GM21737 (cell line): ENCODE results near the gene ETS2.
A peak's percentile ranks its signal among the peaks of the same experiment; 100 is the strongest.

ENCODE experiments used
- ATAC-seq: cut with Tn5 transposase; IDR thresholded peaks from one replicate; pipeline ENCODE4 v1.9.1; 2021; ENCODE audit warnings: mild to moderate bottlenecking, moderate library complexity; ENCODE audit not compliant: unreplicated experiment

Gene ETS2

DNA sequence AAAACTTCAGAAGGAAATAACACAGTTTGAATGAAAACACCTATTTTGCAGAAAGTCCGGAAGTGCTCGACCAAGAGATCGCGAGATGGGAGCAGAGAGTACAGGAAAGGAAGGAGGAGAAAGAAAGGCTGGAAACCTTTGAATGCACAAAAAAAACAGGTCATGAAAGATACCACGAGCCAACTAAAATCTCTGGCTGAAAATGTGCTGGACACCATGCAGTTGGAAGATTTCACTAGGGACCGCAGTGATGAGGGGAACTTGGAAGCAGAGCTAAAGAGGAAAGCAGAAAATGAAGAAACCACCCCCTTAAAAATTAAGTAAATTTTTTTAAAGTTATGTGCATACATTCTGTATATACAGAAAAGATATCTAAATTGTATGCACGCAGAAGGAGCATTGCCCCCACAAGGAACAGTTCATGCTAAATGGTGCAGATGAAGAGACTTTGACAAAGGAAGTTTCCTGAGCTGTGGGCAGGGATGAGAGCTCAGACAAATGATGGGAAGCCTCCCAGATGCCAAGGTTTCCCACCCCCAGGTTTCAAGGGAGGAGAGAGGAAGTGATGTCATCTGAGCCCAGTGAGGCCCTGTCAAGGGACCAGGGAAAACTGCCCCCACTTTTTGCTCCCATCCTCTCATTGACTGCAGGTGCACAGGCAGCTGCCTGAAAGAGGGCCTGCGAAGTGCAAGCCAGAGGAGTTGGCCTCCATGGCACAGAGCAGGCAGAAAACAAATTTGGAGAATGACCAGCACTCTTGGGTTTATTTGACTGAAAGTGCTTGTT, 52.5 kb downstream of the ETS2 start:
- no peak for ATAC-seq

GRCh38 chr21:38858812-38859205, 53.1 kb downstream of the ETS2 start:
- no peak for ATAC-seq

DNA sequence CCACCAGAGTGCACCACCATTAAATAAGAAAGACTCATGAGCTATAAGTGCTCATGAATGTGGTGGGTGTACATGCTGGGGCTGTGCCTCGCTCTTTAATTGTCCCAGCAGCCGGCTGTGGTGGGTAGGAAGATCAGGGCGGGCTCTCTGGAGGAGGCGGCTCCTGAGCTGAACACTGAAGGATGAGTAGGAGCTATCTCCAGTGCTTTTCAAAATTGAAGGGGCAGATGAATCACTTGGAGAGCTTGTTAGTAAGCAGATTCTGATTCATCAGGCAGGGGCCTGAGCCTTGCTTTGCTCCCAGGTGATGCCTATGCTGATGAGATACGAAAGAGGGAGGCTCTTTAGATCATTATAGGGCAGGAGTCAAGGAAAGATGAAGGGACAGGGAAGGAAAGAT, 54.1 kb downstream of the ETS2 start:
- no peak for ATAC-seq

DNA sequence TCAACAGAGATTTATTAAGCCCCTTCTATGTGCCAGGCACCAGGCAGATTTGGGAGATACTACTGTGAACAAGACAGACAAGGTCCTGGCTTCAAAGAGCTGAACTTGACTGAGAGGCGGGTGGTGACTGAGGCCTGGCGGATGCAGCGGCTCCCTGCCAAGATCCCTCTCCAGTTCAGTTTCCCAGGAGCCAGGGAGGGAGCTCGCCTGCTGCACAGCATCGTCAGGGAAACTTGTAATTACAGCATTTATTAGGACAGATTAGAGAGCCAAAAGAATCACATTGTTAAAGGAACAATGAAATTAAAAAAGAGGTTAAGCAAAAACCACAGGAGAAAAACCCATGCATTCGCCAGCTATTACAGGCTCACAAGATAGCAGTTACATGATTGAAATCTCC, 55.3 kb downstream of the ETS2 start:
- ATAC-seq, result no peak

GRCh38 chr21:38861989-38862683, 56.4 kb downstream of the ETS2 start:
- peak; percentile 61 for ATAC-seq

GRCh38 chr21:38863291-38863690, 57.6 kb downstream of the ETS2 start:
- no peak for ATAC-seq

GRCh38 chr21:38863843-38864363, 58.2 kb downstream of the ETS2 start:
- no peak for ATAC-seq

DNA sequence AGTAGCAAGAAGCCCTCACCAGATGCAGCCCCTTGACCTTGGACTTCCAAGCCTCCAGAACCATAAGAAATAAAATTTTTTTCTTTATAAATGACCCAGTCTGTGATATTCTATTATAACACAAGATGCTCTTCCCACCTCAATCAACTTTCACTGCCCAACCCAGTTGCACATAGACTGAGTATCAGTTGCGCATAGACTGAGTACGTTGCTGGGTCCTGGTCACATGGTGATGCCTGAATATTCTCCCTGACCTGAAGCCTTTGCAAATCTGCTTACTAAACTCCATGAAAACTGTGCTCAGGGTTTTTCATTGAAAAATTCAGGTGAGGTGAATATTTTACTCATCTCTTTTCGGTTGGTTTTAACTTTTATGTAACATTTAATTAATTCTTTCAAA, 59.2 kb downstream of the ETS2 start:
- no peak for ATAC-seq

DNA sequence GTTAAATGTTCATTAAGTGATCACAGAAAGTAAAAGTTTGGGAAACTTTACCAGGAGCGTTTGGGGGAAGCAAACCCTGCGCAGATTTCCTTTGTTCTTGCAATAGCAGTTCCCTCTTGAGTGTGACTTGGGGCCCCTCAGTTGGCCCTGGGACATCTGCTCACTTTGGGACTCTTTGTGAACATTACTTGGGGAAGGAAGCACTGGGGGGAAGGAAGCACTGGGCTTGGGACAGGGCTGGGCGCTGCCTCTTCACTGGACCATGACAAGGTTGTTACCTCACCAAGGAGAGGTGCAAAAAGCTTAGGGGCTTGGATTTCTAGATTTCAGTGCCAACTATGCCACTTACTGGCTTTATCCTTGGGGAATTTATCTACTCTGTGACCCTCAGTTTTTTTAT, 63.5 kb downstream of the ETS2 start:
- ATAC-seq, result no peak

DNA sequence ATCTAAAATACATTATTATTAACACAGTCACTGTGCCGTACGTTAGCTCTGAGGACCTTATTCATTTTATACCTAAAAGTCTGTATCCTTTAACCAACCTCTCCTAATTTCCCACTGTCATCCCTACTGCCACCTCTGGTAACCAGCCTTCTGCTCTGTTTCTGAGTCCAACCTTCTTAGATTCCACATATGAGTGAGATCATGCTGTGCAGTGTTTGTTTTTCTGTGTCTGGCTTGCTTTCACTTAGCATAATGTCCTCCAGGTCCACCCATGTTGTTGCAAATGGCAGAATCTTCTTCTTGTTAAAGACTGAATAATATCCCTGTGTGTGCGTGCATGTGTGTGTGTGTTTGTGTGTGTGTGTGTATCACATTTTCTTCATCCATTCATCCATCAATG, 64.2 kb downstream of the ETS2 start:
- no peak for ATAC-seq
